ENCODE measurements around the gene PJVK.
"Not testable (repeated sequence)": the region's sequence is repeated elsewhere in the genome, so short reads cannot be mapped to it uniquely, and the experiment has no call there.

The PJVK gene

GRCh38 chr2:178412047-178412446 is 39.1 kb upstream of the PJVK start:
- Histone ChIP-seq H3K4me3 (ENCODE audit: low read depth, low read length) (no peak overlapping the region), H3K27ac (no peak overlapping the region), H3K27me3 (ENCODE audit: insufficient read depth, low read depth, severe bottlenecking) (no peaks in the 10 kb centered on the region), H3K9me3 (ENCODE audit: severe bottlenecking) (no peaks in the 10 kb centered on the region), H3K36me3 (no peaks in the 10 kb centered on the region)
- no peak for TF ChIP-seq CTCF (IDR thresholded peaks at IDR 0.05; ENCODE audit: low read depth, low read length)
- DNase-seq: no peak

DNA sequence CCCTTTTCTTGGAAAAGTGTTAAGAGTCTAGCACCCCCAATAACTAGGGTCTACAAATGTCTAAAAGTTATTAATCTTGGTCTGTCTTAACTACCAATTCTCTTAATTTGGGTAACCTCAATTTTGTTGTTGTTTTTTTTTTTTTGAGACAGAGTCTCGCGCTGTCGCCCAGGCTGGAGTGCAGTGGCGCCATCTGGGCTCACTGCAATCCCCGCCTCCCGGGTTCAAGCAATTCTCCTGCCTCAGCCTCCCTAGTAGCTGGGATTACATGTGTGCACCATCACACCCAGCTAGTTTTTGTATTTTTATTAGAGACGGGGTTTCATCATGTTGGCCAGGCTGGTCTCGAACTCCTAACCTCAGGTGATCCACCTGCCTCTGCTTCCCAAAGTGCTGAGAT is 38.7 kb upstream of the PJVK start:
- H3K9me3 ChIP-seq (ENCODE audit: severe bottlenecking); H3K4me3 ChIP-seq (ENCODE audit: low read depth, low read length); H3K27ac ChIP-seq; H3K27me3 ChIP-seq (ENCODE audit: insufficient read depth, low read depth, severe bottlenecking); DNase-seq; H3K36me3 ChIP-seq: not testable (repeated sequence)

DNA sequence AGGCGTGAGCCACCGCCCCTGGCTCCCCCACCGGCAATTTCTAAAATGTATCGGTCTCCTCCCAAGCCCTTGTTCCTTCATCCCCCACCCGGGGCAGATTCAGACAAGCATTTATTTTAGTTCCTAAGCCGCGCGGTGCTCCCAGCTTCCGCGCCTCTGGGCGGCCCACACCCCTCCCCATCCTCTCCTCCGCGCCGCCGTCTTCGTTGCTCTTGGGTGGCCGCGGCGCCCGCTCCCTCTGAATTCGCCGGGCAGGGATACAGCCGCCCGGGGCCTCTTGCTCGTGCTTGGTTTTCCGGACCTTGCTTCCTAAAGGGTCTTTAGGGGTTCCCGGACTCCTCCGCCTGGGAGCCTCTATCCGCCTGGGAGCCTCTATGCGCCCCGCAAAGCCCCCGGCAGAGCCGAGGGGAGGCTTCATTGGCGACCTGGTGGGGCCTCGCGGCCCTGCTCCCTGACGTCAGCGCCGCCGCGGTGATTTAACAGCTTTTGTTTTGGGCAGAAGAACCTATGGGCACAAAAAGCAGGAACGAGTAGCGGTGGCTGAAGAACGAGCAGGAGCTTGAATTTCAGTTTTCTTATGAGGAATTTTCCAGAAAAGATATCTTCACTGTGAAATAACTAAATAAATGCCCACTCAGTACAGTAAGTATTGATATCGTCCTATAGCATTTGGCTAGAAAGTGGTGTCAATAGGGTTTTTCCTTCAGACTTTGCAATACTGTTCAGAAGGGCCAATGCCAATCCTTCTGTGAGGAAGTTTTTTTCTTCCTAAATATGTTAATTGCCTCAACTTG is 37.5 kb upstream of the PJVK start:
- H3K27ac ChIP-seq: peak overlapping the region; percentile 99
- TF ChIP-seq CTCF (IDR thresholded peaks at IDR 0.05; ENCODE audit: low read depth, low read length): no peak
- peak; percentile 83 for DNase-seq
- no peaks in the 10 kb centered on the region for H3K27me3 ChIP-seq (ENCODE audit: insufficient read depth, low read depth, severe bottlenecking)
- peak overlapping the region; percentile 57 for H3K4me3 ChIP-seq (ENCODE audit: low read depth, low read length)
- H3K36me3 ChIP-seq: no peaks in the 10 kb centered on the region
- H3K9me3 ChIP-seq (ENCODE audit: severe bottlenecking): no peaks in the 10 kb centered on the region

DNA sequence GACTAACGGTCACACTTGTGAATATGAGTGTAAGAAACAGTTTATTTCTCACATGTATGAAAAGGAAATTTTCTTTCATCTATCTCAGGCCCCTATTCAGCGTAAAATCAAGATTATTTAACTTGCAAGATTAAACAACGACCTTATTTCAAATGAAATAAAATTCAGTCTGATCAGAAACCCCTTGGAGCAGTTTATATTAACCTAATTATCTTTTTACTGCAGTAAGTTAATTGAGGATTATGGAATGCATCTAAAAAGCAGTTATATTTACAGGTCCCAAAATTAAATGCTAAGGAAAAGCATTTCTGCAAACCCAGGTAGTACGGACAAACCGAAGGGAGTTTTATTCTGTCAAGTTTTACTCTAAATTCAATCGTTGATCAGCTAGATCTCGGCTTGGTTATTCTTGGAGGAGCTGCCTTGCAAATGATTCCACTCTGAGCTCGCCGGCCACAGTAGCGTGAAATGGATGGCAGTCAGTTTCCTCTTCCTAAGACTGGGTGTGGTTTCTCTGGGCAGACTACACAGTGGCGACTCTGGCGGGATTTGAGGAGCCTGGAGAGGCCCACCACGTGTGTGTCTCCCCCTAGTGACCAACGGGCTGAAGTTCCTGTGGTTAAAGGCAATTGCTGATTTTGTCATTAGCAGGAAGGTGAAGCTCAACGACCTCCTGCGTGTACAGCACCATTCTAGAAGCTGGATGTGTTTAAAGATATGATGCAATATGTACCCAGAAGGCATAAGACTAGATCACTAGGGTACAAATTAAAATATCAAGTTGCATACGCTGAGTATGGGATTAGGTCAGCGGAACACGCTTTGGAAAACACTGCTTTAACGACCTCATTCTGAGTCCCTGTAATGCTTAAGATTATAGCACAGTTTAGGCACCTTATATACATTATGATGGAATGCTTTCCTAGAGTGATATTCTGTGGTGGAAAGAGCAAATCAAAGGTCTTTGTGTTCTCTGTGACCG is 36.6 kb upstream of the PJVK start:
- Histone ChIP-seq H3K36me3 (no peaks in the 10 kb centered on the region), H3K27me3 (ENCODE audit: insufficient read depth, low read depth, severe bottlenecking) (no peaks in the 10 kb centered on the region), H3K4me3 (ENCODE audit: low read depth, low read length) (peak overlapping the region; percentile 57), H3K9me3 (ENCODE audit: severe bottlenecking) (no peaks in the 10 kb centered on the region), H3K27ac (peak overlapping the region; percentile 99)
- TF ChIP-seq CTCF (IDR thresholded peaks at IDR 0.05; ENCODE audit: low read depth, low read length): peak; percentile 95
- peak; percentile 94 for DNase-seq

GRCh38 chr2:178415979-178416378 is 35.2 kb upstream of the PJVK start:
- no peaks in the 10 kb centered on the region for H3K27me3 ChIP-seq (ENCODE audit: insufficient read depth, low read depth, severe bottlenecking)
- TF ChIP-seq CTCF (IDR thresholded peaks at IDR 0.05; ENCODE audit: low read depth, low read length): no peak
- no peak for DNase-seq
- H3K9me3 ChIP-seq (ENCODE audit: severe bottlenecking): no peaks in the 10 kb centered on the region
- H3K4me3 ChIP-seq (ENCODE audit: low read depth, low read length): no peak overlapping the region
- no peaks in the 10 kb centered on the region for H3K36me3 ChIP-seq
- no peak overlapping the region for H3K27ac ChIP-seq

- H3K27me3 ChIP-seq (ENCODE audit: insufficient read depth, low read depth, severe bottlenecking): no peaks in the 10 kb centered on the region
- H3K27ac ChIP-seq: no peak overlapping the region
- DNase-seq: no peak
- H3K4me3 ChIP-seq (ENCODE audit: low read depth, low read length): no peak overlapping the region
- no peak for TF ChIP-seq CTCF (IDR thresholded peaks at IDR 0.05; ENCODE audit: low read depth, low read length)
- H3K9me3 ChIP-seq (ENCODE audit: severe bottlenecking): no peaks in the 10 kb centered on the region
- H3K36me3 ChIP-seq: no peaks in the 10 kb centered on the region
These were observed 33.3 kb upstream of the PJVK start for GRCh38 chr2:178417916-178418315.

Measured in WERI-Rb-1 (cell line).